ENCODE data around the gene CHST15. TPM values are rescaled to one million over a fixed set of nuclear protein-coding genes. Genes with fewer than 3 reads are reported as not detected.

Gene CHST15
- total and polyA plus RNA-seq, 2 of the 8 experiments (the other 6 are each of a cell fraction or from before 2014, with no cell fraction given), result 8.8 to 9.1 TPM

DNA sequence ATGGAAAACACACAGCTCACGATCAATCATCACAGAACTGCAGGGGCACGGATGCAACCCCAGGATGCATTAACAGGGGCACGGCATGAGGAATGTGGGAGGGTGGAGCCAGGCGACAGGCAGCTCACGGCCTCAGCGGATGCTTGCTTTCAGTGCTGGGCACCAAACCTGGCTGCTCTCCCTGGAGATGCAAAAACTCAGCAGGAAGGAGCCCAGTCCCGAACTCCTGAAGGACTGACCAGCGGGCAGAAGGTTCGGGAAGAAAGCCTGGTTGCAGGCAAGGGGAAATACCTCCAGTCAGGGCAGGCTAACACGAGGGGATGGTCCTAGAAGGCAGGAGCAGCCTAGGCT is 66.8 kb downstream of the CHST15 start:
- Histone ChIP-seq H3K36me3 (ENCODE audit: control insufficient read depth in 2 of 4, insufficient read depth in 4 of 4, low read length in 3 of 4) (no peaks in the 10 kb centered on the region), H2BK5ac (ENCODE audit: low read depth, low read length) (peak overlapping the region; percentile 82; the same call in 1 of the 2 replicates), H3K27me3 (replicated peaks in 1 of 4; ENCODE audit: control insufficient read depth in 3 of 4, extremely low read depth in 1 of 4, insufficient read depth in 3 of 4, low read length in 3 of 4) (0 out of 7 replicates have a peak, but pooled peaks cover 0 to 2% (median 0%) of the 10 kb centered on the region in 4 experiments), H3K9me3 (ENCODE audit: insufficient read depth in 2 of 2, low read depth in 1 of 2, low read length in 1 of 2) (no peaks in the 10 kb centered on the region), H3K14ac (ENCODE audit: insufficient read length) (no peak overlapping the region), H3K79me1 (ENCODE audit: low read depth, low read length) (no peaks in the 10 kb centered on the region), H4K20me1 (replicated peaks in 1 of 2; ENCODE audit: control insufficient read depth in 1 of 2, insufficient read depth in 2 of 2, low read length in 2 of 2) (no peaks in the 10 kb centered on the region), H2BK12ac (ENCODE audit: low read depth, low read length) (peak overlapping the region; percentile 84; the same call in 1 of the 2 replicates), H4K8ac (ENCODE audit: extremely low read depth, insufficient read depth, low read length) (no peak overlapping the region), H3K18ac (ENCODE audit: extremely low read depth, low read length) (0 out of 2 replicates have a peak overlapping the region, but pooled peaks have one; percentile 55), H3K4me3 (ENCODE audit: extremely low read depth in 1 of 4, insufficient read depth in 2 of 4, low read depth in 3 of 4, low read length in 4 of 4) (0 out of 8 replicates have a peak overlapping the region, but pooled peaks of 1 of the 4 experiments have one; percentile 11), H2BK20ac (ENCODE audit: low read length) (peak overlapping the region; percentile 75; the same call in 1 of the 2 replicates), H2BK15ac (ENCODE audit: low read length) (peak overlapping the region; percentile 36; the same call in 1 of the 2 replicates), H3K4me1 (replicated peaks in 1 of 4; ENCODE audit: control insufficient read depth in 3 of 4, insufficient read depth in 4 of 4, low read length in 3 of 4) (peaks cover 11 to 20% (median 14%) of the 10 kb centered on the region in 4 experiments), H3K23ac (ENCODE audit: insufficient read length) (no peak overlapping the region), H2AK5ac (ENCODE audit: low read depth, low read length) (no peak overlapping the region), H3K56ac (replicated peaks; ENCODE audit: insufficient read length, low read depth, low read length) (no peak overlapping the region), H3K4me2 (ENCODE audit: insufficient read depth in 1 of 2, low read depth in 2 of 2, low read length in 2 of 2) (0 out of 4 replicates have a peak overlapping the region, but pooled peaks of 1 of the 2 experiments have one; percentile 4), H4K91ac (replicated peaks; ENCODE audit: insufficient read length, low read length) (peak overlapping the region; percentile 85), H3K9ac (replicated peaks in 1 of 4; ENCODE audit: extremely low read depth in 1 of 4, low read depth in 3 of 4, low read length in 3 of 4) (no peak overlapping the region), H3K27ac (ENCODE audit: low read depth, low read length) (no peak overlapping the region), H2BK120ac (replicated peaks; ENCODE audit: low read depth, low read length) (no peak overlapping the region), H3K4ac (replicated peaks; ENCODE audit: insufficient read length, low read depth, low read length) (peak overlapping the region; percentile 79), H3K79me2 (ENCODE audit: control insufficient read depth in 1 of 2, insufficient read depth in 2 of 2, low read length in 2 of 2) (no peaks in the 10 kb centered on the region), H4K5ac (ENCODE audit: insufficient read length, low read depth, low read length) (no peak overlapping the region), H3K23me2 (ENCODE audit: low read depth, low read length) (peaks cover 1% of the 10 kb centered on the region; the same call in 1 of the 2 replicates), H2AFZ (ENCODE audit: low read length) (no peak overlapping the region)
- POLR2A ChIA-PET (ENCODE audit: partially characterized antibody), result interaction anchor here (0.8 to 1.0 kb wide), 2 partner anchors 39 to 66 kb away, joined by 3 to 4 read pairs; no protein-coding TSS in a partner anchor
- DNase-seq (ENCODE audit: low read depth in 1 of 2, low spot score in 2 of 2) (no peak), FAIRE-seq (peak; percentile 81)
- 46% methylated on average over 10 of the region's 10 CpGs; no CpG with 5 or more reads in 1 of the 2 experiments for WGBS, 2 experiments (ENCODE audit: extremely low coverage in 1 of 2, insufficient coverage in 1 of 2, insufficient read length in 1 of 2, insufficient replicate concordance in 2 of 2, low coverage in 1 of 2, low lambda C conversion rate in 2 of 2, missing lambda C conversion rate in 1 of 2)
- CTCF ChIA-PET (ENCODE audit: partially characterized antibody), result interaction anchor here (0.8 to 2.6 kb wide), 12 partner anchors 9 to 371 kb away, joined by 3 to 7 read pairs (median 4); no protein-coding TSS in a partner anchor
- TF ChIP-seq JUND (IDR thresholded peaks at IDR 0.05; ENCODE audit: low read length) (no peak), TEAD4 (IDR thresholded peaks at IDR 0.05; ENCODE audit: low read depth, low read length) (peak; percentile 68; the same call in 1 of the 2 replicates)
